ENCODE data around the gene OR10H2. TPM values are rescaled to one million over a fixed set of nuclear protein-coding genes. Genes with fewer than 3 reads are reported as not detected.
"Not testable (repeated sequence)": the region's sequence is repeated elsewhere in the genome, so short reads cannot be mapped to it uniquely, and the experiment has no call there.

OR10H2 gene
- polyA plus RNA-seq, 5 donors, result not detected

DNA sequence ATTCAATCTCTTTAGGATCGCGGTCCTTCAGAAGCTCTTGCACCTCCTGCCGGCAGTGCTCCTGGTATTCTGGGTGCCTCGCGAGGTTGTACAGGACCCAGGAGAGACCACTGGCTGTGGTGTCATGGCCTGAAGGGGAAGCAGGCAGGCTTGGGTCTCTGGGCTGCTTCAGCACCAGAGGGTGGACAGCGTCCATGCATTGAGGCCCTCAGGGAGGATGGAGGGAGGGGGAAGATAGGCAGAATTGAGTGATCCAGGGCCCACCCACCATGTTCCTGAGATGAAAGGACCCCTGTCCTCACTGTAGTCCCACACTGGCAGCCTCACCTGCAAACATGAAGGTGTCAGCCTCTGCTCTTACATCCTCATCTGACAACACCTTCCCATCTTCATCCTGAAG lies 41.8 kb downstream of the OR10H2 start:
- no peak for DNase-seq

DNA sequence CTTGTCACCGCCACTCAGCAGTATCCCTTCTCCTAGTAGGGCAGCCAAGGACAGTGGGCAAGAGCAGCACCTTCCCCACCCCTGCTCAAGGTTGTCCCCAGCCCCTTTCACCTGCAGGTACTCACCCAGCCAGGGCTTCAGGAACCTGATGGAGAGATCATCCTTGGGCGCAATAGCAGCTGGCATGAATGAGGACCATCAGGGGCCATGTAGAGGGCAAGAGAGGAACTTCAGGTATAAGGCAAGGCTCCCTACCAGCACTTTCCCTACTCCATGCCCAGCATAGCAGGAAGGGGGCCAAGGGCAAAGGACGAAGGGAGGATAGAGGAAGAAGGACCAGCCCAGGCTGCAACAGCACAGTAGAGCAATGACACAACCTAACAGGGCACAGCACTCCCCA lies 46.3 kb downstream of the OR10H2 start:
- not testable (repeated sequence) for DNase-seq

DNA sequence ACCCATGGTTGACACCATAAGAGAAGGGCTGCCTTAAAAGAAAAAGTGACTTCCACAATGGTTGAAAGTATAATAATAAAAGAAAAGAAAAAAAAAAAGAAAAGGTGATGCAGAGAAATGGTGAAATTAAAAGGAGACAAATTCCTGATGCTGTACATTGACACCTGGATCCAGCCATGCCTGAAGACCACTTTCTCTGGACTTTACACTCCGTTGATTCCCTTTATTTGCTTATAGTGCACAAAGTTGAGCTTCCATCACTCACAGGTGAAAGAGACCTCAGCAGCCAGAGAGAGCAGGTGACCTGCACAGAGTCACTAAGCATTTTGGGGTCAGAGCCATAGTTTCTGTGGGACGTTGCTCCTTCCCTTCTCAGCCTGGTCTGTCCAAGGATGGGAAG lies 47.4 kb downstream of the OR10H2 start:
- DNase-seq, result no peak

DNA sequence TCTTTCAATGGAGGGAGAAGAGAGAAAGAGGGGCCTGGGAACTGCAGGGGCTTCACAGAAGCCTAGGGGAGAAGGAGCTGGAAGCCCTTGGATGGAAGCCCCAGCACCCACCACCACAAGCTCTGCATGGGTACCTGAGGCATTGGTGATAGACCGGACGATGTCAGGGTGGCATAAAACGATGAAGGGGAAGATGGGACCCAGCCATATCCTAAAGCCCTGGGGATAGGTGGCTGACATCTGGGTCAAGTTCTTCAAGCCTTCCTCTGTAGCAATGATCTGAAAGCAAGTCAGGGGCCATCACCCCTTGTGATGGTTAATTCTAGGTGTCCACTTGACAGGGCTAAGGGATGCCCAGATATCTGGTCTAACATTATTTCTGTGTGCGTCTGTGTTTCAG lies 48.4 kb downstream of the OR10H2 start:
- DNase-seq, result no peak

DNA sequence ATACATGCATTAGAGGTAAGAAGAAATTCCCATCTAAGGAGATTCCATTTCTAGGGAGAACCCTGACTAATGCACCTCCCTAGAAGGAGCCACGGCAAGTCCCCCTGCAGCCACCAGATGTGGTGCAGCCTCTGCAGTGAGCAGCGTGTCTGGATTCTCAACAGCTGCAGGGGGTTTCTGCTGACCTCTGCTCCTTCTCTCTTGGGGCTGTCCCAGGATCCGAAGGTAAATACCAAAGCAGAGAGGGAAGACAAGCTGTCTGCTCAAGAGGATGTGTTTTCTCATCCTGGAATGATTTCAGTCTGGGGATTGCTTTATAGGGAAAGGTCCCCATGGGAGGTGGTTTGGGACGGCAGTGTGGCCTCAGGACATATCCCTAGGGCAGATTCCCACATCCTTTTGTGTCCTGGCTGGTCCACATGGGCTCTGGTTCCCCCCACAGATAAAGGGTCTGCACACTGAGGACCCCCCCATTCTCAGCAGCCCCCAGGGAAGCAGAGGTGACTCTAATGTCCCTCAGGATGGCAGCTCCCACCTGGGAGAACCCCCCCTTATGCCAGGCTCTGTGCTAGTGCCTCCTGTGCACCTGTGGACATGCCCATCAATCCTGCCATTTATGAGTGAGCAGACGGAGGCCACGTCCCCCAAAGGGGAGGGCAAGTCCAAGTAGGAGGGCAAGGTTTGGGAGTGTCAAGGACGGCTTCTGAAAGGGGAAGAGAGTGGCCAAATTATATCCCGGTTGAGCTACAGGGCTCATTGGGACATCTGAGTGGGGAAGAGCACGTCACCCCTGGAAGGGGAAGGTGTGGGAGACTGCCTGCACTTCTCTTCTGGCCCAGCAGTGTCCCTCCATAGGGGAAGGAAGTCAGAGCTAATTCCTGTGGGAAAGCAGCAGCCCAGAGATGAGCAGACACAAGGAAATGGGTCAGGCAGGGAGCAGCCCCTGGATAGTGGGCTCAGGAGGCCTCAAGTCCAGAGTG lies 49.5 kb downstream of the OR10H2 start:
- DNase-seq, result no peak

Other genes with a start within 250 kb of the OR10H2 start
- gene PGLYRP2, start 248.5 kb upstream of the OR10H2 start, polyA plus RNA-seq (ENCODE audit: insufficient read depth in 1 of 5, insufficient read length in 5 of 5, low replicate concordance in 1 of 5), result under 1 TPM in 1 of 5 donors, not detected in 4; 0.10 TPM
- not detected for gene CYP4F22, start 219.5 kb upstream of the OR10H2 start, polyA plus RNA-seq (ENCODE audit: insufficient read depth in 1 of 5, insufficient read length in 5 of 5, low replicate concordance in 1 of 5)
- under 1 TPM in 2 of 5 donors, not detected in 3; 0.04 to 0.09 TPM for gene CYP4F8, start 112.8 kb upstream of the OR10H2 start, polyA plus RNA-seq (ENCODE audit: insufficient read depth in 1 of 5, insufficient read length in 5 of 5, low replicate concordance in 1 of 5)
- 1 to 10 TPM in 1 of 5 donors, under 1 TPM in 4; 0.09 to 1.1 (median 0.27) TPM for gene CYP4F3, start 87.1 kb upstream of the OR10H2 start, polyA plus RNA-seq (ENCODE audit: insufficient read depth in 1 of 5, insufficient read length in 5 of 5, low replicate concordance in 1 of 5)
- 10 to 100 TPM in 3 of 5 donors, 1 to 10 TPM in 2; 5.4 to 12.1 (median 10.7) TPM for gene CYP4F12, start 54.9 kb upstream of the OR10H2 start, polyA plus RNA-seq (ENCODE audit: insufficient read depth in 1 of 5, insufficient read length in 5 of 5, low replicate concordance in 1 of 5)
- gene OR10H3, start 10.0 kb downstream of the OR10H2 start, polyA plus RNA-seq (ENCODE audit: insufficient read depth in 1 of 5, insufficient read length in 5 of 5, low replicate concordance in 1 of 5), result not detected
- gene OR10H5, start 59.6 kb downstream of the OR10H2 start, polyA plus RNA-seq (ENCODE audit: insufficient read depth in 1 of 5, insufficient read length in 5 of 5, low replicate concordance in 1 of 5), result under 1 TPM; 0.08 to 0.14 (median 0.12) TPM
- gene OR10H1, start 87.6 kb downstream of the OR10H2 start, polyA plus RNA-seq (ENCODE audit: insufficient read depth in 1 of 5, insufficient read length in 5 of 5, low replicate concordance in 1 of 5), result under 1 TPM in 4 of 5 donors, not detected in 1; 0.03 to 0.09 (median 0.06) TPM
- not detected for gene CYP4F2, start 170.1 kb downstream of the OR10H2 start, polyA plus RNA-seq (ENCODE audit: insufficient read depth in 1 of 5, insufficient read length in 5 of 5, low replicate concordance in 1 of 5)
- gene CYP4F11, start 206.5 kb downstream of the OR10H2 start, polyA plus RNA-seq (ENCODE audit: insufficient read depth in 1 of 5, insufficient read length in 5 of 5, low replicate concordance in 1 of 5), result not detected
- not detected for gene OR10H4, start 221.0 kb downstream of the OR10H2 start, polyA plus RNA-seq (ENCODE audit: insufficient read depth in 1 of 5, insufficient read length in 5 of 5, low replicate concordance in 1 of 5)

All from right lung (tissue), 5 donors.